Ascending aorta (tissue), 2 donors: Measurements from ENCODE around the gene POM121C. TPM values are rescaled to one million over a fixed set of nuclear protein-coding genes. Genes with fewer than 3 reads are reported as not detected.
"Not testable (repeated sequence)": the region's sequence is repeated elsewhere in the genome, so short reads cannot be mapped to it uniquely, and the experiment has no call there.

ENCODE experiments used
- DNase-seq, 2 donors: peaks; one replicate each; pipeline ENCODE4 v3.0.0-alpha.2; 2019; ENCODE audit warnings: low spot score in 2 of 2
- H3K27ac ChIP-seq, 2 donors: fragments of 200-600 bp; sonication (generic); one replicate each; pipeline ENCODE4 v1.5.1; 2016 to 2017; ENCODE audit warnings: mild to moderate bottlenecking in 1 of 2
- H3K27me3 ChIP-seq: fragments of 200-600 bp; sonication (generic); one replicate; pipeline ENCODE4 v1.5.1; 2017
- H3K36me3 ChIP-seq, 2 donors: fragments of 200-600 bp; sonication (generic); one replicate each; pipeline ENCODE4 v1.5.1; 2016
- H3K4me1 ChIP-seq, 2 donors: fragments of 200-600 bp; sonication (generic); one replicate each; pipeline ENCODE4 v1.5.1; 2016 to 2017; ENCODE audit warnings: mild to moderate bottlenecking in 1 of 2
- H3K4me3 ChIP-seq, 2 donors: fragments of 200-600 bp; sonication (generic); one replicate each; pipeline ENCODE4 v1.5.1; 2016 to 2017; ENCODE audit warnings: mild to moderate bottlenecking in 1 of 2
- H3K9me3 ChIP-seq, 2 donors: fragments of 200-600 bp; sonication (generic); one replicate each; pipeline ENCODE4 v1.5.1; 2016
- CTCF ChIP-seq, 3 experiments: fragments of 200-600 bp in 2 of 3; fragments of 450-650 bp in 1 of 3; sonication (generic) in 2 of 3; IDR thresholded peaks; one replicate each; pipeline ENCODE4 v1.5.1; 2016 to 2019; ENCODE audit warnings: antibody characterized with exemption in 3 of 3, mild to moderate bottlenecking in 1 of 3, moderate library complexity in 1 of 3
- intact Hi-C: fragments of 100-400 bp; cut with DNase I; formaldehyde crosslinking; loops from one replicate; pipeline ENCODE4 v1.15.1; 2023
- total RNA-seq: library from RNA; depleted of rRNA; stranded (reverse); fragments of >200 nt; gene quantifications from one replicate; pipeline ENCODE4 v1.1.0, GENCODE V29; 2016

POM121C gene
- total RNA-seq, 1 donor from 2014 or later, result 12.1 TPM

GRCh38 chr7:75485355-75485978 lies 632 bp downstream of the POM121C start:
- peak overlapping the region; percentile 78 to 87 for H3K27ac ChIP-seq
- DNase-seq, intact Hi-C loops, H3K36me3 ChIP-seq, H3K27me3 ChIP-seq, H3K4me1 ChIP-seq, H3K9me3 ChIP-seq: not testable (repeated sequence)
- H3K4me3 ChIP-seq, result peak overlapping the region; percentile 70 to 77

GRCh38 chr7:75480313-75480712 lies 5.8 kb downstream of the POM121C start:
- H3K9me3 ChIP-seq, H3K4me1 ChIP-seq, H3K4me3 ChIP-seq, H3K27ac ChIP-seq, H3K27me3 ChIP-seq, DNase-seq, H3K36me3 ChIP-seq, intact Hi-C loops: not testable (repeated sequence)

- H3K4me3 ChIP-seq, H3K27ac ChIP-seq, H3K27me3 ChIP-seq, H3K4me1 ChIP-seq, intact Hi-C loops, H3K9me3 ChIP-seq, DNase-seq: not testable (repeated sequence)
- H3K36me3 ChIP-seq, result peaks cover 9 to 12% of the 10 kb centered on the region in 2 donors
Observed at GRCh38 chr7:75477457-75477856, 8.6 kb downstream of the POM121C start.

GRCh38 chr7:75470166-75470565 lies 15.9 kb downstream of the POM121C start:
- H3K9me3 ChIP-seq, H3K4me1 ChIP-seq, H3K27ac ChIP-seq, H3K4me3 ChIP-seq, DNase-seq, intact Hi-C loops, H3K27me3 ChIP-seq: not testable (repeated sequence)
- peaks cover 17 to 19% of the 10 kb centered on the region in 2 donors for H3K36me3 ChIP-seq

- H3K4me3 ChIP-seq, H3K4me1 ChIP-seq, intact Hi-C loops, H3K9me3 ChIP-seq, H3K36me3 ChIP-seq, H3K27ac ChIP-seq, H3K27me3 ChIP-seq, DNase-seq: not testable (repeated sequence)
Observed at GRCh38 chr7:75460541-75460940, 25.6 kb downstream of the POM121C start.

GRCh38 chr7:75458034-75458433 lies 28.1 kb downstream of the POM121C start:
- H3K4me3 ChIP-seq, DNase-seq, H3K27ac ChIP-seq, H3K36me3 ChIP-seq, intact Hi-C loops, H3K27me3 ChIP-seq, H3K4me1 ChIP-seq, H3K9me3 ChIP-seq: not testable (repeated sequence)

- not testable (repeated sequence) for H3K4me3 ChIP-seq, H3K4me1 ChIP-seq, DNase-seq
Observed at GRCh38 chr7:75456403-75456802, 29.7 kb downstream of the POM121C start.

GRCh38 chr7:75452494-75452955 lies 33.6 kb downstream of the POM121C start:
- peak in 2 of 3 experiments; percentile 30 to 44 for TF ChIP-seq CTCF (IDR thresholded peaks at IDR 0.05)
- intact Hi-C loops, H3K4me1 ChIP-seq, DNase-seq, H3K27me3 ChIP-seq, H3K27ac ChIP-seq, H3K36me3 ChIP-seq, H3K4me3 ChIP-seq, H3K9me3 ChIP-seq: not testable (repeated sequence)

More at GRCh38 chr7:75456403-75456802, 29.7 kb downstream of the POM121C start:
- H3K36me3 ChIP-seq, intact Hi-C loops, H3K27ac ChIP-seq, H3K27me3 ChIP-seq, H3K9me3 ChIP-seq: not testable (repeated sequence)

- H3K27me3 ChIP-seq, H3K27ac ChIP-seq, H3K4me3 ChIP-seq, H3K36me3 ChIP-seq, intact Hi-C loops, H3K9me3 ChIP-seq, DNase-seq, H3K4me1 ChIP-seq: not testable (repeated sequence)
Observed at GRCh38 chr7:75449946-75450345, 36.2 kb downstream of the POM121C start.

GRCh38 chr7:75442465-75443111 lies 43.5 kb downstream of the POM121C start:
- peaks cover 30 to 31% of the 10 kb centered on the region in 2 donors for H3K36me3 ChIP-seq
- H3K4me1 ChIP-seq, intact Hi-C loops, DNase-seq, H3K27me3 ChIP-seq, H3K9me3 ChIP-seq: not testable (repeated sequence)
- H3K4me3 ChIP-seq, result peak overlapping the region; percentile 62 to 72
- H3K27ac ChIP-seq, result peak overlapping the region; percentile 84 to 88

GRCh38 chr7:75442101-75442464 lies 44.0 kb downstream of the POM121C start:
- peak overlapping the region; percentile 27 to 88 for H3K27ac ChIP-seq
- intact Hi-C loops, result not testable (repeated sequence)

GRCh38 chr7:75439000-75439399 lies 47.1 kb downstream of the POM121C start:
- DNase-seq, H3K27me3 ChIP-seq, H3K4me3 ChIP-seq, intact Hi-C loops, H3K4me1 ChIP-seq, H3K27ac ChIP-seq, H3K9me3 ChIP-seq: not testable (repeated sequence)
- H3K36me3 ChIP-seq, result peaks cover 59 to 65% of the 10 kb centered on the region in 2 donors

More at GRCh38 chr7:75442101-75442464, 44.0 kb downstream of the POM121C start:
- H3K4me3 ChIP-seq, result peak overlapping the region; percentile 62 to 72
- H3K9me3 ChIP-seq, H3K27me3 ChIP-seq, DNase-seq, H3K4me1 ChIP-seq: not testable (repeated sequence)
- H3K36me3 ChIP-seq, result peaks cover 33 to 35% of the 10 kb centered on the region in 2 donors

GRCh38 chr7:75423481-75423880 lies 62.6 kb downstream of the POM121C start:
- H3K9me3 ChIP-seq, DNase-seq, H3K4me1 ChIP-seq, H3K4me3 ChIP-seq, H3K27ac ChIP-seq, intact Hi-C loops, H3K27me3 ChIP-seq: not testable (repeated sequence)
- peaks cover 26% of the 10 kb centered on the region in 2 donors for H3K36me3 ChIP-seq
